Activated CD8-positive, alpha-beta memory T cell treated with anti-CD3 and anti-CD28 coated beads for 24 hours (primary cell): ENCODE data around the gene WNT3A.

Experiments used
- DNase-seq: peaks from one replicate; pipeline ENCODE4 v3.0.0-alpha.2; 2020

Gene WNT3A

DNA sequence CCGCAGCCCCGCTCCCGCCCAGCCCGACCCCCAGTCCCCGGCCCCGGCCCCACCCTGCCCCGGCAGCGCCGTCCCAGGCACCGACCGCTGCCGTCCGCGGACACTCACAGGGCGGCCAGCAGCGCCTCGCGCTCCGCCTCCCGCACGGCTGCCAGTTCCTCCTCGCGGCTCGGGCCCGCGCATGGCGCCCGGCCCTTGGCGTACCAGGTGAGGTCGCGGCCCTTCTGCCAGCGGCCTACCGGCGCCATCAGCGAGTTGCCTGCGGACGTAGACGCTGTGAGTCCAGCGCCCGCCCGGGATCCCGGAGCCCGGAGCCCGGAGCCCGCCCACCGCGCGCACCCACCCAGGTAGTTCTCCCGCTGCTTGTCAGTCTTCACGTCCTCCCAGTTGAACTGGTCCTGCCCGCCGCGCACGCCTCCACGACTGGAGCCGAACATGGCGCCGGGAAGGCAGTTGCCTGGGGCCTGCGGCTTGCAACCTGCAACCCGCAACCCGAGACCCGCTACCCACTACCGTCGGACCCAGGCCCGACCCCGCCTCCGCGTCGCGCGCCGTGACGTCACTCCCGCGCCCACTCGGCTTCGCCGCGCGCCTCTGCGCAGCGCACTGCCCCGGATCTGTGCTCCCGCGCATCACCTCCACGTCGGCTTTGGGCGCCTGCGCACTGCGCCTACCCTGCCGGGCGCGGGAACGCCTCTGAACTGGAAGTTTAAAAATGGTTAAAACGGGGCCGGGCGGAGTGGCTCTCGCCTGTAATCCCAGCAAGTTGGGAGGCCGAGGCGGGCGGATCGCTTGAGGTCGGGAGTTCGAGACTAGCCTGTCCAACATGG lies 96.2 kb downstream of the WNT3A start, which contains the start of gene C1orf35:
TSS of gene C1orf35 (minus strand) at position 535 of the 830 bp plus-strand sequence. CDS start at position 437, 98 bp downstream.
- peak; percentile 98 for DNase-seq

- DNase-seq = peak; percentile 55
Measured at GRCh38 chr1:228104526-228105269, 97.9 kb downstream of the WNT3A start.

- DNase-seq = peak; percentile 57
Measured at GRCh38 chr1:228105270-228105995, 98.6 kb downstream of the WNT3A start.

DNA sequence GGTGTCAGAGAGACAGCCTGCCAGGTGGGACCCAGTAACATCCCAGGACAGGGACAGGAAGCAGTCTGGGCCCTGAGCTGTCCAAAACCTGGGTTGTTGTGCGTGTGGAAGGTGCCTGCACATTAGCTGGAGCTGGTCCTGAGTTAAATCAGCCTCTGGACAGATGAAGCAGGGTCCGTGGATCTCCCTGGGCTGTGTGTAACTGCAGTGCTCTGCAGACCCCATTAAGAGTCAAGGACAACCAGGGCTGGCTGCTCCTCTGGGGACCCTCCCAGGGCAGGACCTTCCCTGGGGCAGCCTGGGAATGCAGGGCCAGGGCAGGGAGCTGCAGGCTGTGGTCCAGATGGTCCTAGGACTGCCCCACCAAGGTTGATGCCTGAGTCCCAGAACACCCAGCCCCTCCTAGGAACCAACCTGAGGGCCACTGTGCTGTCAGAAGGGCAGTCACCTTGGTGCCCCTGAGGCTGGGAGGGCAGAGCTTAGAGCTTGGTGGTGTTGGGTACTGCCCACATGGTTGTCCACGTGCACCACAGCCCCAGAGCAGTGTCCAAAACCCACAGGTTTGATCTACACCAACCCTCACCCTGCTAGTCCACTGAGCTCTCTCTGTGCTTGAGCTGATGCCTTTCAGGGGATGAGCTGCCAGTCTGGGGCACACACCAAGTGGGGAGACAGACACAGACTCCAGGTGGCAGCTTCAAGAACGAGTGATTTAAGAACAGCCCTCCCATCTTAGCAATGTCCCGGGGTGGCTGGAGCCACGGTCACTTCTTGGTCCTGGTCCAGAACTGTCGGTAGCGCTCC lies 99.4 kb downstream of the WNT3A start:
- peak; percentile 55 for DNase-seq

- no peak for DNase-seq
Measured at GRCh38 chr1:228106800-228107054, 99.9 kb downstream of the WNT3A start.

DNA sequence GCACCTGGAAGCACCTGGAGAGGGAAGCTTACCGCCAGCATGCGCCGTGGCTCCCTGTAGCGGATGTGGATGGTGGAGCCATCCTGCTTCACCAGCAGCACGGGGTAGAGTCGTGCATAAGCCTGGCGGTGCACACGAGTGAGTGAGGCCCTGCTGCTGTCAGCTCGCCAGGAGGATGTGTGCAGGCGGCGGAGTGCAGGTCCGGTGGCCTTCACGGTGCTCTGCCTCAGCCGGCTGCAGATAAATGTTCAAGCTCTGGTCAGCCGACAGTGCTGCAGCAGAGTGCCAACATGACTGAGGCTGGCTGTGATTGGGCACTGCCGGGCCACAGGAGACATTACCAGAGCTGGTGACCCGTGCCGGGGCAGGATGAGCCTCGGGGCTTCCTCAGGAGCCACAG lies 100.8 kb downstream of the WNT3A start:
- DNase-seq = peak; percentile 48

GRCh38 chr1:228108055-228108690 lies 101.4 kb downstream of the WNT3A start:
- DNase-seq = peak; percentile 53

DNA sequence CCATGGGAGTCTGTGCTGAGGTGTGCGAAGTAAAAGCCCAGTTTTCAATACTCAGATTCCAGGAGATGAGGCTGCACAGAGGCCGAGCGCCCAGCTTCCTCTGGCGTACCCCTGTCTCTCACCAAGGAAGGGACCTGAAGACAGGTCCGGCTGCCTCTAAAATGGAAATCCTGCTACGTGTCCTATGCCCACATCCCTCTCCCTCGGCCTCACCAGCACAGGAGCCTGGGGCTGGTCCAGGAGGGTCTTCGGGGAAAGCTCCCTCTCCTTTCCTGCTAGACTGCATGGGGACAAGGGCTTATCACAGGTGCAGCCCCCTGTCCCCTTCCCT lies 101.9 kb downstream of the WNT3A start:
- no peak for DNase-seq

DNA sequence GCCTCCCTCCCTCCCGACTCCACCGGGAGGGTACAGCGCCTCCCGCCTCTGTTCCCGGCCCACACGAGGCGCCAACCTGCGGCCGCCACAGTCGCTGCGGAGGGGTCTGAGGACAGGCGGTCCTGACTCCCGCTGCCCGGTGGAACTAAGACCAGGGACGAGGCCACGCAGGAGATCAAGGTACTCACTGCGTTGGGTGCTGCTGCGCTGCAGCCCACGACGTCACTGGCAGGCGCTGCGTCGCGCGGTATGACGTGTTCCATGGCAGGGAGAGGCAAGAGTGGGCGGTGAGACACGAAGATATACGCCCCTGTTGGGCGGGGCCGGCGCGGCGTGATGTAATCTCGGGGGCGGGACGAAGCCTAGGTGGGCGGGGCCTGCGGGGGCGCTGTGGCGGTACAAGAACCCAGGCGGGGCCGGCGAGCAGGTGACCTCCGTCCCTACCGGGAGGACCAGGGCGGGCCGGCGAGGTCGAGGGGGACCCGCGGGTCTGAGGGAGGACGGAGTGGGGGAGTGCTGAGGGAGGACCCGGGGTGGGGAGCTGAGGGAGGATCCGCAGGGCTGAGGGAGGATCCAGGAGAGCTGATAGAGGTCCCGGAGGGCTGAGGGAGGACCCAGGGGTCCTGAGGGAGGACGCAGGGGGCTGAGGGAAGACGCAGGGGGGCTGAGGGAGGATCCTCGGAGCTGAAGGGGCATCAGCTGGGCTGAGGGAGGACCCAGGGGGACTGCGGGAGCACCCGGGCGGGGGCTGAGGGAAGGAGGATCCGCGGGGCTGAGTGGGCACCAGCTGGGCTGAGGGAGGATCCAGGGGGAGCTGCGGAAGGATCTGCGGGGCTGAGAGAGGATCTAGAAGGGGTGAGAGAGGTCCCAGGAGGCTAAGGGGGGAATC lies 102.5 kb downstream of the WNT3A start, which contains the start of gene MRPL55:
TSS of gene MRPL55 (minus strand) at position 227 of the 889 bp plus-strand sequence. CDS start 1,039 bp downstream, outside the sequence.
- DNase-seq = peak; percentile 100

DNA sequence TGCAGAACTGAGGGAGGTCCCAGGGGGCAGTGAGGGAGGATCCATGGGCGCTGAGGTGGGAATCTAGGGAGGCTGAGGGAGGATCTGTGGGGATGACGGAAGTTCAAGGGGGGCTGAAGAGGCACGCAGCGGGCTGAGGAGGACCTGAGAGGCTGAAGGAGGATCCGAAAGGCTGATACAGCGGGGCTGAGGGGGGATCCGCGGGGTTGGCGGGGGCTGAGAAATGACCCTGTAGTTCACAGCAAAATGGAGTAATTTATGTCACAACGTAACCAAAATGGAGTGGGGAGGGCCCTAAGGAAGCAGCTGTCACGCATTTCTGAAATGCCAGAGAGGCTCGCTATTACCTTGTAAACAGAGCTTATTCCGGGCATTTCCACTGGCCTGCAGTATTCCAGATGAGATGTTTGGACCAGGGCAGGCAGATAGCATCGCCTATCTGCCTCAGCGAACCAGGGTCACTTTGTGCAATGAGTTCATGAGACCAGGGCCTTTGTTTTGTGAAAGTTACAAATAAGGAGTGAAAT lies 103.2 kb downstream of the WNT3A start:
- no peak for DNase-seq

- DNase-seq = peak; percentile 37
Measured at GRCh38 chr1:228110556-228110955, 103.8 kb downstream of the WNT3A start.
